Middle frontal gyrus (tissue), 1 donor: ENCODE data around the gene CCDC97.
"Not testable (repeated sequence)": the region's sequence is repeated elsewhere in the genome, so short reads cannot be mapped to it uniquely, and the experiment has no call there.

Source experiments
- DNase-seq: peaks from one replicate; pipeline ENCODE4 v3.0.0-alpha.2; 2015; ENCODE audit warnings: low spot score; ENCODE audit errors: extremely low spot score

CCDC97 gene

GRCh38 chr19:41335467-41335866, 25.5 kb downstream of the CCDC97 start:
- no peak for DNase-seq

GRCh38 chr19:41339936-41340335, 30.0 kb downstream of the CCDC97 start:
- no peak for DNase-seq

- DNase-seq: no peak
Observed at GRCh38 chr19:41341669-41342490, 31.9 kb downstream of the CCDC97 start.

- no peak for DNase-seq
Observed at GRCh38 chr19:41344162-41344561, 34.2 kb downstream of the CCDC97 start.

GRCh38 chr19:41346916-41347315, 36.9 kb downstream of the CCDC97 start:
- not testable (repeated sequence) for DNase-seq

GRCh38 chr19:41350735-41351338, 40.9 kb downstream of the CCDC97 start:
- DNase-seq: no peak

GRCh38 chr19:41351339-41352245, 41.6 kb downstream of the CCDC97 start:
- DNase-seq: no peak

GRCh38 chr19:41352279-41352608, 42.3 kb downstream of the CCDC97 start:
- no peak for DNase-seq

- no peak for DNase-seq
Observed at GRCh38 chr19:41352609-41353465, 42.9 kb downstream of the CCDC97 start.

- DNase-seq: no peak
Observed at GRCh38 chr19:41353466-41354342, 43.7 kb downstream of the CCDC97 start, which contains the start of gene TGFB1. TGFB1 (minus strand) TSS chr19:41353922; CDS start chr19:41353044, 878 bp downstream.

GRCh38 chr19:41354343-41354953, 44.5 kb downstream of the CCDC97 start:
- DNase-seq: no peak

- no peak for DNase-seq
Observed at GRCh38 chr19:41355035-41355434, 45.1 kb downstream of the CCDC97 start.

- no peak for DNase-seq
Observed at GRCh38 chr19:41355802-41356201, 45.8 kb downstream of the CCDC97 start.

GRCh38 chr19:41356984-41357739, 47.2 kb downstream of the CCDC97 start:
- DNase-seq: no peak

- DNase-seq: no peak
Observed at GRCh38 chr19:41357746-41358145, 47.8 kb downstream of the CCDC97 start.

GRCh38 chr19:41359741-41360140, 49.8 kb downstream of the CCDC97 start:
- no peak for DNase-seq

GRCh38 chr19:41362143-41362847, 52.3 kb downstream of the CCDC97 start:
- no peak for DNase-seq

GRCh38 chr19:41363371-41363752, 53.4 kb downstream of the CCDC97 start:
- DNase-seq: no peak
